Stimulated activated CD4-positive, alpha-beta T cell treated with anti-CD3 and anti-CD28 coated beads, Interleukin-2, amount 100 ng/mL, for 4 hours (primary cell): ENCODE data around the gene NVL.
A peak's percentile ranks its signal among the peaks of the same experiment; 100 is the strongest.

Experiments used
- DNase-seq: peaks from one replicate; pipeline ENCODE4 v3.0.0-alpha.2; 2020; ENCODE audit warnings: low read depth

Gene NVL

GRCh38 chr1:224193319-224193966, 136.5 kb downstream of the NVL start:
- DNase-seq = no peak

GRCh38 chr1:224192082-224192788, 137.7 kb downstream of the NVL start:
- no peak for DNase-seq

DNA sequence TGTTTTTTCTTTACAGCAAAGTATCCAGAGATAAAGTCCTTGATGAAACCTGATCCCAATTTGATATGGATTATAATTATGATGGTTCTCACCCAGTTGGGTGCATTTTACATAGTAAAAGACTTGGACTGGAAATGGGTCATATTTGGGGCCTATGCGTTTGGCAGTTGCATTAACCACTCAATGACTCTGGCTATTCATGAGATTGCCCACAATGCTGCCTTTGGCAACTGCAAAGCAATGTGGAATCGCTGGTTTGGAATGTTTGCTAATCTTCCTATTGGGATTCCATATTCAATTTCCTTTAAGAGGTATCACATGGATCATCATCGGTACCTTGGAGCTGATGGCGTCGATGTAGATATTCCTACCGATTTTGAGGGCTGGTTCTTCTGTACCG, 140.4 kb downstream of the NVL start:
- DNase-seq = no peak

DNA sequence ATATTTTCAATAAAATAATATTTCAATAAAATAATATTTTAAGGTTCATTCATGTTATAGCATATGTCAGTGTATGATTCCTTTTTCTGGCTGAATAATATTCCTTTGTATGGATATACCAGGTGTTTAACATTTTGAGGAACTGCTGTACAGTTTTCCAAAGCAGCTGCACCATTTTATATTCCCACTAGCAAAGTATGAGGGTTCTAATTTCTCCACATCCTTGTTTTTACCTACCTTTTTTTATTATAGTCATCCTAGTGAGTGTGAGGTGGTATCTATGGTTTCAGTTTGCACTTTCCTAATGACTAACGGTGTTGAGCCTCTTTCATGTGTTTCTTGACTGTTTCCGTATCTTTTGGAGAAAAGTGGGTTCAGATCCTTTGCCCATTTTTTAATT, 141.7 kb downstream of the NVL start:
- DNase-seq = no peak

DNA sequence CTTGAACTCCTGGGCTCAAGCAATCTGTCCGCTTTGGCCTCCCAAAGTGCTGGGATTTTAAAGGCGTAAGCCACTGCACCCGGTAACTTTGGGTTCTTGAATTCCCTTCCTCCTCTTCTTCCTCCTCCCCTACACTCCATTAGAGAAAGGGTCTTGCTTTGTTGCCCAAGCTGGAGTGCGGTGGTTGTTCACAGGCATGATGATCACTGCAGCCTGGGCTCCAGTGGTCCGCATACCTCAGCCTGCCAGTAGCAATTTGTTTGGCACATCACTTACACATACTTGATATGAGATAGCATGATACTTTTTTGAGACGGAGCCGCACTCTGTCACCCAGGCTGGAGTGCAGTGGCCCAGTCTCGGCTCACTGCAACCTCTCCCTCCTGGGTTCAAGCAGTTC, 144.8 kb downstream of the NVL start:
- DNase-seq = no peak

GRCh38 chr1:224183591-224184312, 146.2 kb downstream of the NVL start:
- DNase-seq = peak; percentile 37

DNA sequence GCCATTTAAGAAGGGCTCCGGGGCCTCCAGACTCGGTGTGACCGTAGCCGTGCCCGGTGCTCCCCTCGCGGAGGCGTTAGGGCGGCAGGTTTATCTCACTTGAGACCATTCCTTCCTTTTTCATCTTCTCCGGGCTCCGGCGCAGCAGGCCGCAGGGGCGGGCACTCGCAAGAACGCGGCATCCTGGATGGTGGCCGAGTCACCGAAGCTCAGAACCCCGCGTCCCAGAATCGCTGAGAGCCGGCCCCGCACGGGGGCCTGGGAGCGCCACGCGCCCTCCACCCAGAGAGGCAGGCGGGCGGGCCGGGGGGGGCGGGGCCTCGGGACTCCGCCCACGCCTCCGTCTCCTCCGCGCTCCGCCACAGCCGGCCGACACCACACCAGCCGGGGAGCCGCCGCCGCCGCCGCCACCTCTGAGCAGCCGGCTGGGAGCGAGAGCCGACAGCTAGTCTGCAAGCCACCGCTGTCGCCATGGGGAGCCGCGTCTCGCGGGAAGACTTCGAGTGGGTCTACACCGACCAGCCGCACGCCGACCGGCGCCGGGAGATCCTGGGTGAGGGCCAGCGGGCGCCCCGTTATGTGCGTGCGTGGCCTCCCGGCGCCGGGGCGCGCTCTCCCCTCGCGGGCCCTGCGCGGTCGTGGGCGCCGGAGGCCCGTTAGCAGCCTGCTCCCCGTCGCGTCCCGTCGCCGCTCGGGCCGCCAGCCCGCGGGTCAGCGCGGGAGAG, 146.9 kb downstream of the NVL start, which contains the start of gene DEGS1:
DEGS1 (plus strand) TSS at position 375 of the 725 bp plus-strand sequence; CDS start at position 472, 97 bp downstream.
- peak; percentile 70 for DNase-seq

DNA sequence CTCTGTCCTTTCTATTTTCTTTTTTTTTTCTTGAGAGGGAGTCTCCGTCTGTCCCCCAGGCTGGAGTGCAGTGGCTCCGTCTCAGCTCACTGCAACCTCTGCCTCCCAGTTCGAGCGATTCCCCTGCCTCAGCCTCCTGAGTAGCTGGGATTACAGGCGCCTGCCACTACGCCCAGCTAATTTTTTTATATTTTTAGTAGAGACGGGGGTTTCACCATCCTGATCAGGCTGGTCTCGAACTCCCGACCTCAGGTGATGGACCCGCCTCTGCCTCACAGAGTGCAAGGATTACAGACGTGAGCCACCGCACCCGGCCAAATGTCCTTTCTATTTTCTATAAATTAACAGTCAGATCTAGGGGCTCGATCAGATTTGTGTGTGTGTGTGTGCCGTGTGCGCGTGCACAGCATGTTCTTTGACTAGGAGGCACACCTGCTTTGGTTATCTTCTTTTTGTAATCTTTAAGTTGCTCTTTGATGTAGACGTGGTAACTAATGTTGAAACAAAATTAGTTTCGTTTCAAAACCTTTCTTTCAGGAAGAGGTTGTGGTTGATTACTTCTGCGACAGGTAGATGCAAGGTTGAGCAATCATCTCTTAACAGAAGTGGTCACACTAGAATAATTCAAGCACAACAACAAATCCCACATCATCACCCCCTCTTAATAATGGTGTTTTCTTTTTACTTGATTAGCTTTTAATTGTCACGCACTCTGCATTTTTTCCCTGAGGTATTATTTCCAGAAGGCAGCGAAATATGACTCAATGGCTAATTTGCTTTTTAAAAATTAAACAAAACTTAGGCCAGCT, 147.7 kb downstream of the NVL start:
- DNase-seq = no peak

GRCh38 chr1:224181453-224181810, 148.5 kb downstream of the NVL start:
- no peak for DNase-seq

- no peak for DNase-seq
Measured at GRCh38 chr1:224180783-224181452, 149.1 kb downstream of the NVL start.

GRCh38 chr1:224178894-224179293, 151.1 kb downstream of the NVL start:
- DNase-seq = no peak

DNA sequence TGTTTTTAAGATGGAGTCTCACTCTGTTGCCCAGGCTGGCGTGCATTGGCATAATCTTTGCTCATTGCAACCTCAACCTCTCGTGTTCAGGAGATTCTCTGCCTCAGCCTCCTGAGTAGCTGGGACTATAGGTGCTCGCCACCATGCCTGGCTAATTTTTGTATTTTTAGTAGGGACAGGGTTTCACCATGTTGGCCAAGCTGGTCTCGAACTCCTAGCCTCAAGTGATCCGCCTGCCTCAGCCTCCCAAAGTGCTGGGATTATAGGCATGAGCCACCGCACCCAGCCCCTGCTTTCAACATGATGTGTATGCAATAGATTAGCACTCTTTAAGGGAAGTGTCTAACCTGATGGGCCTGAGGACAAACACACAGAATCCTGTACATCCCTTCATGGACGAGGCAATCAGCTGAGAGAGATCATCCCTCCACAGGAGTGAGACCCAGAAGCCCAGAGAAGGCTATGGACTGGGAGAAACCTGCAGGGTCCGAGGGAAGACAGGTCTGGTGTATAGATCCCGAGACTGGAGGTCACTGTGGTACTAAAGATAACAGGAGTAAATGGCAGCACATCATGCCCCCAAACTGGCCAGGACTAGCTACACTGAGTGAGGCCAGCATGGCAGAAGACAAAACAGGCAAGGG, 152.5 kb downstream of the NVL start:
- DNase-seq = no peak
